Pancreas (tissue), 10 donors: Measurements from ENCODE around the gene ZNF578. TPM values are rescaled to one million over a fixed set of nuclear protein-coding genes. Genes with fewer than 3 reads are reported as not detected.
"Not testable (repeated sequence)": the region's sequence is repeated elsewhere in the genome, so short reads cannot be mapped to it uniquely, and the experiment has no call there.

Experiments used
- ATAC-seq, 4 donors: fragments of 200-7000 bp; cut with Tn5 transposase; one replicate each; pipeline versions ENCODE4 v1.8.0 to v1.9.1; 2020; ENCODE audit warnings: mild to moderate bottlenecking in 4 of 4, moderate library complexity in 4 of 4
- DNase-seq, 6 donors: peaks; one replicate each; pipeline ENCODE4 v3.0.0-alpha.2; 2020
- FAIRE-seq: peaks from 2 replicates; lab custom pipeline; 2012; peaks lifted over from hg19 to GRCh38; lab: Jason Lieb, UNC
- H3K27ac ChIP-seq, 4 donors: fragments of 200-600 bp; sonication (generic); 1 replicate in 3 of 4; 2 replicates in 1 of 4; pipeline versions ENCODE4 v1.5.0 to v1.8.0; 2020
- H3K27me3 ChIP-seq, 4 donors: fragments of 200-600 bp; one replicate each; pipeline ENCODE4 v1.8.0; 2021
- H3K36me3 ChIP-seq, 3 donors: fragments of 200-600 bp; sonication (generic) in 1 of 3; one replicate each; pipeline versions ENCODE4 v1.5.0 to v1.8.0; 2020 to 2021
- H3K4me1 ChIP-seq, 3 donors: fragments of 200-600 bp; one replicate each; pipeline ENCODE4 v1.8.0; 2021
- H3K4me3 ChIP-seq, 4 donors: fragments of 200-600 bp; sonication (generic) in 2 of 4; one replicate each; pipeline versions ENCODE4 v1.5.0 to v1.8.0; 2020 to 2021
- H3K9me3 ChIP-seq, 4 donors: fragments of 200-600 bp; one replicate each; pipeline ENCODE4 v1.8.0; 2021
- WGBS, 2 donors: extraction: QIAGEN DNeasy Blood & Tissue Kit; methylation state at CpG; one replicate each; pipeline ENCODE4 v1.1.7; 2013; 5-methylcytosine and 5-hydroxymethylcytosine counted together
- intact Hi-C, 3 donors: fragments of 100-400 bp; cut with DNase I; formaldehyde crosslinking; loops; one replicate each; pipeline versions ENCODE4 v1.11.1 to v1.14.2; 2022
- polyA plus RNA-seq, 2 donors: library from polyadenylated mRNA; stranded (reverse); fragments of 200-250 nt; gene quantifications; one replicate each; pipeline ENCODE4 v1.2.3, GENCODE V29; 2013
- total RNA-seq, 6 donors: library from RNA; stranded (reverse); fragmentation: NEBNext Ultra II Directional in 4 of 6; extraction: Animal tissue kit (Norgen Biotek cat#: 25700) in 4 of 6; gene quantifications; one replicate each; pipeline versions ENCODE4 v1.2.1 to v1.2.4, GENCODE V29; 2021 to 2023
- TF ChIP-seq, protein P1 (sequence below), 4 donors: fragments of 200-600 bp; sonication (generic) in 3 of 4; IDR thresholded peaks; one replicate each; pipeline versions ENCODE4 v1.5.0 to v1.8.0; 2021; ENCODE audit warnings: antibody characterized with exemption in 4 of 4
- donor health status: healthy with polysubstance abuse.
- donor health status: DM: no; HTN: no; CAD: no; lungs with moderate emphysema.
- donor health status: DM: no; HTN: no; CAD: no.
- donor health status: control.
- donor health status: control.
- donor health status: Bipolar disorder and iron deficiency.
- donor health status: DM: yes; HTN: yes; CAD: no.
- donor health status: DM: no; HTN: no; CAD: no.
- donor health status: DM: no; HTN: no; CAD: no.
- donor health status: DM: yes; HTN: yes; CAD: no.

Gene ZNF578
- total and polyA plus RNA-seq, 8 donors, result 0.15 to 2.0 (median 0.56) TPM

DNA sequence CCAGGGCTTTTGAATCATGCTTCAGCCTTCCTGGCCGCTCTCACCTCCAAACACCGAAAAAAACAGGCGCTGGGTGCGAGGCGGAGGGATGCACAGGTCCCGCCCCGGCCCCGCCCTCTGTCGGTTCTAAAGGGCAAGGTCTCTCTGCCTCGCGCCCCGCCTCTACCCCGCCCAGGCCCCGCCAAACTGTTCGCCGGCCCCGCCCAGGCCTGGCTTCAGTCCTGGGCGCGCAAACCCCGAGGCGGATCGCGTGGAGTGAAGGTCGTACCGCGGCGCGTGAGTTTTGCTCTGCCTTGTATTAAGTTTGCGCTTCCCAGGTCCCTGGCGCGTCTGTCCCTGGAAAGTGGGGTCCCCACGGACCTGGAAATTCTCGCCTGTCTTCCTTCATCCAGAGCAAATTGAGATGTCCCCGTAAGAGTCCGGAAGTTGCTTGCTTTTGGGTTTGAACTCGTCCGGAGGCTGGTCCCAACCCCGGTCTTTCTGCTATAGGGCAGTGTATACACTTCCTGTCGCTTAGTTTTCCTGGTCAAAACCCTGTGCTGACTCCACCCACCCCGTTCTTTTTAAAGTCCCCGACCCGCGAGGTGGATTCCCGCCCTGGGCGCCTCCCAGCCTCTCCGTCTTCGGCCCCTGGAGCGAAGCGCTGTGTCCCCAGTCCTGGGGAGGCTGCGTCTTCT is 82.6 kb downstream of the ZNF578 start:
- no peaks in the 10 kb centered on the region for H3K27me3 ChIP-seq
- FAIRE-seq, result no peak

DNA sequence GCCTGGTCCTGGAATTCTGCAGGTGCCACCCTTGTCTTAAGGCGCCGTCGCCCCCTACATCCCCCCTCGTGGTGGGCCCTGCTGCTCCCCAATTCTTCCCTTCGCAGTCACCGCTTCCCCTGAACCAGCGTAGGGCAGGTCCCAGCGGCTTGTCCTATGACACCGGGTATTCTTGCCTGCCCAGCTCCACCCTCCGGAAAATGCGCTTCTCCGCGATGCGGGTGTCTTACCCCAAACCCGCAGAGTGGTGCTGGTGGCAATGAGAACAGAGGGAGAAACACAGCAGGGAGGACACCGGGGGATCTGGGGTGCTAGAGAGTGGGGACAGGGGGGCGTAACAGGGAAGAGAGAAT is 83.1 kb downstream of the ZNF578 start:
- intact Hi-C loops, result no loop called here
- TF ChIP-seq, protein P1, sequence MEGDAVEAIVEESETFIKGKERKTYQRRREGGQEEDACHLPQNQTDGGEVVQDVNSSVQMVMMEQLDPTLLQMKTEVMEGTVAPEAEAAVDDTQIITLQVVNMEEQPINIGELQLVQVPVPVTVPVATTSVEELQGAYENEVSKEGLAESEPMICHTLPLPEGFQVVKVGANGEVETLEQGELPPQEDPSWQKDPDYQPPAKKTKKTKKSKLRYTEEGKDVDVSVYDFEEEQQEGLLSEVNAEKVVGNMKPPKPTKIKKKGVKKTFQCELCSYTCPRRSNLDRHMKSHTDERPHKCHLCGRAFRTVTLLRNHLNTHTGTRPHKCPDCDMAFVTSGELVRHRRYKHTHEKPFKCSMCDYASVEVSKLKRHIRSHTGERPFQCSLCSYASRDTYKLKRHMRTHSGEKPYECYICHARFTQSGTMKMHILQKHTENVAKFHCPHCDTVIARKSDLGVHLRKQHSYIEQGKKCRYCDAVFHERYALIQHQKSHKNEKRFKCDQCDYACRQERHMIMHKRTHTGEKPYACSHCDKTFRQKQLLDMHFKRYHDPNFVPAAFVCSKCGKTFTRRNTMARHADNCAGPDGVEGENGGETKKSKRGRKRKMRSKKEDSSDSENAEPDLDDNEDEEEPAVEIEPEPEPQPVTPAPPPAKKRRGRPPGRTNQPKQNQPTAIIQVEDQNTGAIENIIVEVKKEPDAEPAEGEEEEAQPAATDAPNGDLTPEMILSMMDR (IDR thresholded peaks at IDR 0.05), result no peak
- H3K36me3 ChIP-seq, result peaks cover 0 to 9% (median 0%) of the 10 kb centered on the region in 3 donors
- H3K4me1 ChIP-seq, result no peaks in the 10 kb centered on the region
- ATAC-seq, result peak in 3 of 4 donors; percentile 12 to 37 (median 15)
- peak in 2 of 6 donors; percentile 14 to 39 for DNase-seq
- H3K9me3 ChIP-seq, result no peaks in the 10 kb centered on the region
- H3K27me3 ChIP-seq, result no peaks in the 10 kb centered on the region
- 45 to 47% methylated on average over 17 of the region's 17 CpGs for WGBS, 2 donors
- no peak for FAIRE-seq
- H3K27ac ChIP-seq, result no peak overlapping the region
- peak overlapping the region in 3 of 4 donors; percentile 8 to 31 (median 10) for H3K4me3 ChIP-seq

More for the DNA sequence above, 82.6 kb downstream of the ZNF578 start:
- Histone ChIP-seq H3K27ac (peak overlapping the region in 1 of 4 donors; percentile 19), H3K4me3 (peak overlapping the region in 3 of 4 donors; percentile 8 to 31 (median 10)), H3K4me1 (no peaks in the 10 kb centered on the region), H3K9me3 (no peaks in the 10 kb centered on the region), H3K36me3 (peaks cover 0 to 9% (median 0%) of the 10 kb centered on the region in 3 donors)
- ATAC-seq (peak; percentile 77 to 98 (median 95)), DNase-seq (peak; percentile 44 to 78 (median 69))
- TF ChIP-seq, protein P1 (IDR thresholded peaks at IDR 0.05), result no peak
- WGBS, 2 donors, result 36 to 38% methylated on average over 50 of the region's 50 CpGs
- intact Hi-C loops, result no loop called here

DNA sequence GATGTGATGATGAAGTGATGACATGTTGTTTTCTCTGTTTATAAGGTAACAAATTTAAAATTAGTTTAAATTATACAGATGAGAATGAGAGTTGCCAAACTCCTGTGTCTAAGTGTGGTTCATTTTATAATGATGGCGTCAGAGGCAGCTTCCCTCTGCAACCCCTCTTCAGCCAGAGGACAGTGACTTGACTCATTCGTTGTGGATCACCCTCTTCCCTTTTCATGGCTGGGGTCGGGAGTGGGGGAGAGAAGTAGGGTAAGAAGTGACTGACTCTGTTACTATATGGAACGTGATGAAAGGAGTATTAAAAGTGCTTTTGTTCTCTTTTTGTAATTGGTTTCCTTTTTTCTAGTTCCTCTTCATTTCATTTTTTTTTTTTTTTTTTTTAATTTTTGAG is 85.5 kb downstream of the ZNF578 start:
- H3K27me3 ChIP-seq, H3K4me3 ChIP-seq, DNase-seq, H3K9me3 ChIP-seq, H3K36me3 ChIP-seq, intact Hi-C loops, H3K27ac ChIP-seq, FAIRE-seq, ATAC-seq, H3K4me1 ChIP-seq: not testable (repeated sequence)
- WGBS, 2 donors, result 80 to 84% methylated on average over 4 of the region's 4 CpGs

DNA sequence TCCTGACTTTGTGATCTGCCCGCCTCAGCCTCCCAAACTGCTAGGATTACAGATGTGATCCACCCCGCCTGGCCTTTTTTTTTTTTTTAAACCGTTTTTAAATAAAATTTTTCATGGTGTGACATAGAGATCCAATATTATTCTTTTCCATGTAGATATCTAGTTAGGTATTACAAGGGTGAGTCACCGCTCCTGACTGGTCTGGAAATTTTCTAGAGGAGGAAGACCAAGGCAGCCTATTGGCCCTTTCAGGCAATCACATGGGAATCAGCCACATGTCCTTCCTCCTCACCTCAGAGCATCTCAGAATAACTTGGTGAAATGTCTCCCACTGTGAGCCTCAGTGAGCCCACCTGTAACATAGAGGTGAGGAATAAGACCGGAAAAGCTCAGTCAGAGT is 87.8 kb downstream of the ZNF578 start:
- H3K27ac ChIP-seq, ATAC-seq, DNase-seq, H3K4me1 ChIP-seq, H3K27me3 ChIP-seq, H3K4me3 ChIP-seq, intact Hi-C loops, H3K9me3 ChIP-seq, FAIRE-seq: not testable (repeated sequence)
- 92 to 93% methylated on average over 5 of the region's 5 CpGs for WGBS, 2 donors
- H3K36me3 ChIP-seq, result peaks cover 3 to 19% (median 8%) of the 10 kb centered on the region in 3 donors

DNA sequence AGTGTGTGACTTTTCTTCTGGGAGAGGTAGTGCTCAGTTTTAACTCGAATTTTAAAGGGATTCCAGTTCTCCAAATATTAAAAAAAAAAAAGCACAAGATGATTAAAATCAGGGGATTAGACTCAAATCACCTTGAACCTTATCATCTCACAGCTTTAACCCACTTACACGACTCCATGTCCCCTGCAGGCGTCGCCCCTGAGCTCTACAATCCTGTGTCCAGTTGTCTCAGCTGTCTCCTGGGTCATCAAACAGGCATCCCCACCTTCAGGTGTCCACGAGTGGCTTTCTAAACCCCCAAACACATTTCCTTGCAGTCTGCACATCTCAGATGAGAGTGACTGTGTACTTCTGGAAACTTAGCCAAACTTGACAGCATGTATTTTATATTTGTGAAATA is 88.3 kb downstream of the ZNF578 start:
- peaks cover 3 to 19% (median 8%) of the 10 kb centered on the region in 3 donors for H3K36me3 ChIP-seq
- no peak for FAIRE-seq

DNA sequence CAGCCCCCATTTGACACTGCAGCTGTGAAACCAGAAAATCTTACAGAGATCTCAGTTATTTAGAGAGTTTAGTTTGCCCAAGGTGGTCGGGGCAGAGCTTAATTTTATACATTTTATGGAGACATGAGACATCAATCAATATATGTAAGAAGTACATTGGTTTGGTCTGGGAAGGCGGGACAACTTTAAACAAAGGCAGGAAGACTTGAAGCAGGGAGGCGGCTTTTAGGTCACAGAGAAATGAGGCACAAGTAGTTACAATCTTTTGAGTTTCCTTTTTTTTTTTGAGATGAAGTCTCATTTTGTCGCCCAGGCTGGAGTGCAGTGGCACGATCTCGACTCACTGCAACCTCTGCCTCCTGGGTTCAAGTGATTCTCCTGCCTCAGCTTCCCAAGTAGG is 89.2 kb downstream of the ZNF578 start:
- DNase-seq, H3K27ac ChIP-seq, H3K9me3 ChIP-seq, FAIRE-seq, H3K4me1 ChIP-seq, H3K4me3 ChIP-seq, intact Hi-C loops, H3K27me3 ChIP-seq, ATAC-seq: not testable (repeated sequence)
- WGBS, 2 donors, result 82 to 87% methylated on average over 6 of the region's 6 CpGs
- H3K36me3 ChIP-seq, result peaks cover 3 to 19% (median 8%) of the 10 kb centered on the region in 3 donors

More for the DNA sequence above, 88.3 kb downstream of the ZNF578 start:
- TF ChIP-seq, protein P1 (IDR thresholded peaks at IDR 0.05), result no peak
- Histone ChIP-seq H3K27ac (no peak overlapping the region), H3K4me1 (no peaks in the 10 kb centered on the region), H3K4me3 (no peak overlapping the region), H3K9me3 (no peaks in the 10 kb centered on the region), H3K27me3 (no peaks in the 10 kb centered on the region)
- intact Hi-C loops, result no loop called here
- WGBS, 2 donors, result 81 to 87% methylated on average over 5 of the region's 5 CpGs
- no peak for DNase-seq
- ATAC-seq, result no peak
